Tibial artery (tissue), 4 donors: ENCODE results near the gene TUB.

ENCODE experiments used
- DNase-seq, 2 donors: peaks; one replicate each; pipeline ENCODE4 v3.0.0-alpha.2; 2019
- H3K27ac ChIP-seq, 2 donors: fragments of 200-600 bp; sonication (generic) in 1 of 2; 1 replicate in 1 of 2; 2 replicates in 1 of 2; pipeline ENCODE4 v1.5.1; 2018 to 2019; ENCODE audit warnings: mild to moderate bottlenecking in 1 of 2
- H3K27me3 ChIP-seq, 2 donors: fragments of 200-600 bp; sonication (generic) in 1 of 2; one replicate each; pipeline versions ENCODE4 v1.5.1 to v1.6.0; 2016 to 2019
- H3K36me3 ChIP-seq, 3 donors: fragments of 200-600 bp; sonication (generic) in 2 of 3; one replicate each; pipeline ENCODE4 v1.5.1; 2016 to 2019; ENCODE audit warnings: mild to moderate bottlenecking in 2 of 3
- H3K4me1 ChIP-seq, 4 donors: fragments of 200-600 bp; sonication (generic) in 2 of 4; 1 replicate in 3 of 4; 2 replicates in 1 of 4; pipeline ENCODE4 v1.5.1; 2016 to 2019
- H3K4me3 ChIP-seq, 2 donors: fragments of 200-600 bp; sonication (generic) in 1 of 2; 1 replicate in 1 of 2; 2 replicates in 1 of 2; pipeline ENCODE4 v1.5.1; 2018 to 2019; ENCODE audit warnings: mild to moderate bottlenecking in 2 of 2
- H3K9me3 ChIP-seq, 3 donors: fragments of 200-600 bp; sonication (generic) in 1 of 3; one replicate each; pipeline ENCODE4 v1.5.1; 2016 to 2019
- intact Hi-C: fragments of 100-400 bp; cut with DNase I; formaldehyde crosslinking; loops from one replicate; pipeline ENCODE4 v1.15.0; 2023; ENCODE audit warnings: low total_unique reads
- TF ChIP-seq, protein P1 (sequence below), 2 experiments: fragments of 200-600 bp in 1 of 2; fragments of 450-650 bp in 1 of 2; IDR thresholded peaks; one replicate each; pipeline ENCODE4 v1.5.1; 2017 to 2019; ENCODE audit warnings: antibody characterized with exemption in 2 of 2, mild to moderate bottlenecking in 1 of 2, moderate library complexity in 1 of 2

The TUB gene

GRCh38 chr11:8083088-8083395 lies 2.0 kb downstream of the TUB start:
- H3K4me3 ChIP-seq = no peak overlapping the region
- no peak for DNase-seq
- TF ChIP-seq, protein P1, sequence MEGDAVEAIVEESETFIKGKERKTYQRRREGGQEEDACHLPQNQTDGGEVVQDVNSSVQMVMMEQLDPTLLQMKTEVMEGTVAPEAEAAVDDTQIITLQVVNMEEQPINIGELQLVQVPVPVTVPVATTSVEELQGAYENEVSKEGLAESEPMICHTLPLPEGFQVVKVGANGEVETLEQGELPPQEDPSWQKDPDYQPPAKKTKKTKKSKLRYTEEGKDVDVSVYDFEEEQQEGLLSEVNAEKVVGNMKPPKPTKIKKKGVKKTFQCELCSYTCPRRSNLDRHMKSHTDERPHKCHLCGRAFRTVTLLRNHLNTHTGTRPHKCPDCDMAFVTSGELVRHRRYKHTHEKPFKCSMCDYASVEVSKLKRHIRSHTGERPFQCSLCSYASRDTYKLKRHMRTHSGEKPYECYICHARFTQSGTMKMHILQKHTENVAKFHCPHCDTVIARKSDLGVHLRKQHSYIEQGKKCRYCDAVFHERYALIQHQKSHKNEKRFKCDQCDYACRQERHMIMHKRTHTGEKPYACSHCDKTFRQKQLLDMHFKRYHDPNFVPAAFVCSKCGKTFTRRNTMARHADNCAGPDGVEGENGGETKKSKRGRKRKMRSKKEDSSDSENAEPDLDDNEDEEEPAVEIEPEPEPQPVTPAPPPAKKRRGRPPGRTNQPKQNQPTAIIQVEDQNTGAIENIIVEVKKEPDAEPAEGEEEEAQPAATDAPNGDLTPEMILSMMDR (IDR thresholded peaks at IDR 0.05) = no peak
- intact Hi-C loops = no loop called here
- H3K4me1 ChIP-seq = peaks cover 0 to 14% (median 6%) of the 10 kb centered on the region in 4 donors
- H3K36me3 ChIP-seq = no peaks in the 10 kb centered on the region
- H3K27ac ChIP-seq = no peak overlapping the region
- H3K27me3 ChIP-seq = no peaks in the 10 kb centered on the region
- no peaks in the 10 kb centered on the region for H3K9me3 ChIP-seq

DNA sequence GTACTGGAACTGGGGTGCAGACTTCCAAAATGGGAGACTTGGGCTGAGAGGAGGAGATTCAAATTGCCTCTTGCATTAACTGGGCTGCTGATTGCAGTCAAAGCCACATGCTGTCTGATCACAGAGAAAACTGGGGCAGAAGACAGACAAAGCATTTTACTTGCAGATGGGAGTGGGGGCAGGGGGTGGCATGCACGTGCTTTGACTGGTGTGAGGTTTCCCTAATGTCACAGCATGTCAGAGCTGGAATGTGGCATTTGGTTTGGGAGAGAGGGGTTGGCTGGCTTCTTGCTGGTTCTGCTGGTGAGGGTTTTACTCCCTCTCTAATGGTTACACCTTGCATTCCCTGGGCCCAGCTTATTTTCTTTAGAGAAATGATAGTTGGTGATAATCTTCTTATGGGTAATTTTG lies 2.9 kb downstream of the TUB start:
- Histone ChIP-seq H3K4me1 (peaks cover 0 to 14% (median 6%) of the 10 kb centered on the region in 4 donors), H3K36me3 (no peaks in the 10 kb centered on the region), H3K27me3 (no peaks in the 10 kb centered on the region), H3K9me3 (no peaks in the 10 kb centered on the region), H3K4me3 (no peak overlapping the region), H3K27ac (no peak overlapping the region)
- intact Hi-C loops = no loop called here
- TF ChIP-seq, protein P1 (IDR thresholded peaks at IDR 0.05) = no peak
- no peak for DNase-seq

GRCh38 chr11:8084352-8084751 lies 3.3 kb downstream of the TUB start:
- Histone ChIP-seq H3K27ac (no peak overlapping the region), H3K27me3 (no peaks in the 10 kb centered on the region), H3K36me3 (no peaks in the 10 kb centered on the region), H3K4me3 (no peak overlapping the region), H3K9me3 (no peaks in the 10 kb centered on the region), H3K4me1 (peaks cover 0 to 14% (median 6%) of the 10 kb centered on the region in 4 donors)
- DNase-seq = no peak
- TF ChIP-seq, protein P1 (IDR thresholded peaks at IDR 0.05) = no peak
- intact Hi-C loops = no loop called here

GRCh38 chr11:8085011-8085645 lies 4.1 kb downstream of the TUB start:
- TF ChIP-seq, protein P1 (IDR thresholded peaks at IDR 0.05) = no peak
- intact Hi-C loops = no loop called here
- Histone ChIP-seq H3K9me3 (no peaks in the 10 kb centered on the region), H3K4me1 (peaks cover 0 to 14% (median 6%) of the 10 kb centered on the region in 4 donors), H3K27ac (no peak overlapping the region), H3K36me3 (no peaks in the 10 kb centered on the region), H3K4me3 (no peak overlapping the region), H3K27me3 (no peaks in the 10 kb centered on the region)
- DNase-seq = no peak

DNA sequence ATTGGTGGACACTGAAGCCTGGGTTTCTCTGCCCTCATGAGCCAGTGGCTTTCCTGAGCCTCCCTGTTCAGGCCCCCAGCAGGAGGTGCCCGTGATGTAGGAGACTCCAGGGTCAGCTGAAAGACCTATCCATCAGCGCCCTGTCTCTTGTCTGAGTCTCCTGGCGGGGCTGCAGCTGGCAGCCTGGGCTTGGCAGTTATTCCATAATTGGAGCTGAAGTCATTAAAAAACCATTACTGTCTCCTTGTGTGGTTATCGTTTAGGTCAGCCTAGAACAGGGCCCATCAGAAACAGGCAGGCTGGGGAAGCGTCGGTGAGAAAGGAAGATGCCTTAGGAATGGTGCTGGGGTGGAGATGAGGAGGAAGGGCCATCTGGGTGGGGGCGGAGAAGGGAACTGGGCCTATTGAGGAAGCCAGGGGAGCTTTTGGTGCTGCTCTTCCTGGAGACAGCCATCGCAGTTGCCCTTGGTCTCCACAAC lies 5.0 kb downstream of the TUB start:
- Histone ChIP-seq H3K4me1 (peaks cover 0 to 11% (median 5%) of the 10 kb centered on the region in 4 donors), H3K4me3 (no peak overlapping the region), H3K27ac (no peak overlapping the region), H3K9me3 (no peaks in the 10 kb centered on the region), H3K27me3 (no peaks in the 10 kb centered on the region), H3K36me3 (no peaks in the 10 kb centered on the region)
- DNase-seq = no peak
- TF ChIP-seq, protein P1 (IDR thresholded peaks at IDR 0.05) = no peak
- intact Hi-C loops = no loop called here

DNA sequence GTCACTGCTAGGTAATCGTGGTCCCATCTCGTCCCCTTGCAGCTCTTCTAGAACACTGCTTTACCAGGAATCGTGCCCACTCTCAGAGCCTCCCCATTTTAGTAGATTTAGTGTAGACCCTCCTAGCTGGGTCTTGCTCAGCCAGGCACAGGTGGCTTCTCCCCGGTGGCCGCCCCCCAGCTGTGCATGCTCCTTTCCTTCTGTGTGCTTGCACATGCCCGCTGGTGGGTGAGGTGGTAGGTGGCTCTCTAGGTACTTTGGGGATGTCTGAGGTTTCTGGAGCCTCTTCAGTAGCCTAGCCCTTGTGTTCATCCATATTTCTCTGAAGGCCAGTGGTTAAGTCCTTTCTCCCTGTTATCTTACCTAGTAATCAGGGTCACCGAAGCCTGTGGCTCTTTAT lies 5.6 kb downstream of the TUB start:
- peaks cover 0 to 8% (median 4%) of the 10 kb centered on the region in 4 donors for H3K4me1 ChIP-seq
- no peak overlapping the region for H3K27ac ChIP-seq
- no peaks in the 10 kb centered on the region for H3K27me3 ChIP-seq
- H3K4me3 ChIP-seq = no peak overlapping the region
- intact Hi-C loops = no loop called here
- H3K36me3 ChIP-seq = no peaks in the 10 kb centered on the region
- TF ChIP-seq, protein P1 (IDR thresholded peaks at IDR 0.05) = no peak
- no peak for DNase-seq
- H3K9me3 ChIP-seq = no peaks in the 10 kb centered on the region
